ENCODE measurements around the gene CPTP. TPM values are rescaled to one million over a fixed set of nuclear protein-coding genes. Genes with fewer than 3 reads are reported as not detected.
A peak's percentile ranks its signal among the peaks of the same experiment; 100 is the strongest.

The CPTP gene
- total RNA-seq, 2 experiments from 2014 or later = 9.9 to 11.4 TPM

- no peak for DNase-seq
- ATAC-seq = no peak
- Mint-ChIP-seq H3K4me3 (no peak overlapping the region), H3K4me1 (no peaks in the 10 kb centered on the region), H3K27ac (no peak overlapping the region), H3K36me3 (ENCODE audit: low read depth) (no peaks in the 10 kb centered on the region), H3K27me3 (no peaks in the 10 kb centered on the region), H3K9me3 (ENCODE audit: low read depth) (no peaks in the 10 kb centered on the region)
- CTCF ChIA-PET = interaction anchor here (0.6 kb wide), 1 partner anchor 171 kb away, joined by 4 read pairs; no protein-coding TSS in a partner anchor
- POLR2A ChIA-PET = no interaction called here
- intact Hi-C loops (cut with DNase I, micrococcal nuclease) = loop anchor here (5.0 kb wide), 2 partner anchors 171 to 311 kb away; partner anchors contain the start of gene PERM1 (in 1 of the 2)
Observed at GRCh38 chr1:1293263-1294249, 31.0 kb upstream of the CPTP start.

GRCh38 chr1:1294250-1294890, 30.2 kb upstream of the CPTP start:
- POLR2A ChIA-PET = no interaction called here
- H3K4me1 Mint-ChIP-seq = no peaks in the 10 kb centered on the region
- no peaks in the 10 kb centered on the region for H3K36me3 Mint-ChIP-seq (ENCODE audit: low read depth)
- ATAC-seq (no peak), DNase-seq (no peak)
- no peaks in the 10 kb centered on the region for H3K27me3 Mint-ChIP-seq
- no peaks in the 10 kb centered on the region for H3K9me3 Mint-ChIP-seq (ENCODE audit: low read depth)
- intact Hi-C loops (cut with DNase I, micrococcal nuclease) = loop anchor here (5.0 kb wide), 2 partner anchors 172 to 312 kb away; partner anchors contain the start of gene PERM1 (in 1 of the 2)
- CTCF ChIA-PET = no interaction called here
- H3K4me3 Mint-ChIP-seq = no peak overlapping the region
- no peak overlapping the region for H3K27ac Mint-ChIP-seq

GRCh38 chr1:1295154-1295923, 29.3 kb upstream of the CPTP start:
- intact Hi-C loops (cut with DNase I, micrococcal nuclease) = no loop called here
- POLR2A ChIA-PET = no interaction called here
- no peak overlapping the region for H3K27ac Mint-ChIP-seq
- DNase-seq (no peak), ATAC-seq (no peak)
- CTCF ChIA-PET = interaction anchor here (1.3 kb wide), 1 partner anchor 18 kb away, joined by 3 read pairs; no protein-coding TSS in a partner anchor
- H3K9me3 Mint-ChIP-seq (ENCODE audit: low read depth) = no peaks in the 10 kb centered on the region
- no peaks in the 10 kb centered on the region for H3K27me3 Mint-ChIP-seq
- H3K4me3 Mint-ChIP-seq = no peak overlapping the region
- H3K36me3 Mint-ChIP-seq (ENCODE audit: low read depth) = no peaks in the 10 kb centered on the region
- H3K4me1 Mint-ChIP-seq = no peaks in the 10 kb centered on the region

- no peak for DNase-seq
Observed at GRCh38 chr1:1296070-1297061, 28.2 kb upstream of the CPTP start.

GRCh38 chr1:1297802-1298424, 26.7 kb upstream of the CPTP start:
- Mint-ChIP-seq H3K4me3 (no peak overlapping the region), H3K9me3 (ENCODE audit: low read depth) (no peaks in the 10 kb centered on the region)
- no peak for ATAC-seq

More at GRCh38 chr1:1296070-1297061, 28.2 kb upstream of the CPTP start:
- H3K27ac Mint-ChIP-seq = no peak overlapping the region
- no peaks in the 10 kb centered on the region for H3K36me3 Mint-ChIP-seq (ENCODE audit: low read depth)
- no peaks in the 10 kb centered on the region for H3K27me3 Mint-ChIP-seq
- H3K4me1 Mint-ChIP-seq = no peaks in the 10 kb centered on the region
- no peaks in the 10 kb centered on the region for H3K9me3 Mint-ChIP-seq (ENCODE audit: low read depth)
- no peak overlapping the region for H3K4me3 Mint-ChIP-seq
- ChIA-PET CTCF (interaction anchor here (1.3 kb wide), 1 partner anchor 19 kb away, joined by 3 read pairs; no protein-coding TSS in a partner anchor), POLR2A (no interaction called here)
- intact Hi-C loops (cut with DNase I, micrococcal nuclease) = no loop called here
- ATAC-seq = no peak

GRCh38 chr1:1298861-1299685, 25.5 kb upstream of the CPTP start:
- H3K27ac Mint-ChIP-seq = no peak overlapping the region
- ATAC-seq = no peak
- no peaks in the 10 kb centered on the region for H3K36me3 Mint-ChIP-seq (ENCODE audit: low read depth)
- no peaks in the 10 kb centered on the region for H3K27me3 Mint-ChIP-seq
- no peak for DNase-seq
- no peaks in the 10 kb centered on the region for H3K9me3 Mint-ChIP-seq (ENCODE audit: low read depth)
- H3K4me3 Mint-ChIP-seq = no peak overlapping the region
- ChIA-PET CTCF (interaction anchor here (1.0 kb wide), 1 partner anchor 25 kb away, joined by 3 read pairs; the partner anchor contains the start of gene UBE2J2), POLR2A (no interaction called here)
- H3K4me1 Mint-ChIP-seq = no peaks in the 10 kb centered on the region
- intact Hi-C loops (cut with DNase I, micrococcal nuclease) = no loop called here

More at GRCh38 chr1:1297802-1298424, 26.7 kb upstream of the CPTP start:
- H3K36me3 Mint-ChIP-seq (ENCODE audit: low read depth) = no peaks in the 10 kb centered on the region
- no peaks in the 10 kb centered on the region for H3K27me3 Mint-ChIP-seq
- H3K27ac Mint-ChIP-seq = no peak overlapping the region
- intact Hi-C loops (cut with DNase I, micrococcal nuclease) = no loop called here
- CTCF ChIA-PET = no interaction called here
- POLR2A ChIA-PET = no interaction called here
- H3K4me1 Mint-ChIP-seq = no peaks in the 10 kb centered on the region
- DNase-seq = no peak

- Mint-ChIP-seq H3K27ac (no peak overlapping the region), H3K36me3 (ENCODE audit: low read depth) (no peaks in the 10 kb centered on the region), H3K9me3 (ENCODE audit: low read depth) (no peaks in the 10 kb centered on the region), H3K4me3 (no peak overlapping the region), H3K4me1 (no peaks in the 10 kb centered on the region), H3K27me3 (no peaks in the 10 kb centered on the region)
- peak; percentile 73 for ATAC-seq
- DNase-seq = peak; percentile 55
- POLR2A ChIA-PET = no interaction called here
- intact Hi-C loops (cut with DNase I, micrococcal nuclease) = loop anchor here in 1 of 2 experiments (10.0 kb wide), 1 partner anchor 265 kb away; no protein-coding TSS in a partner anchor
- CTCF ChIA-PET = interaction anchor here (0.6 to 1.0 kb wide), 4 partner anchors 15 to 277 kb away, joined by 3 read pairs; partner anchors contain the start of gene UBE2J2
Observed at GRCh38 chr1:1299686-1300351, 24.8 kb upstream of the CPTP start.

- DNase-seq (no peak), ATAC-seq (no peak)
- Mint-ChIP-seq H3K9me3 (ENCODE audit: low read depth) (no peaks in the 10 kb centered on the region), H3K4me3 (no peak overlapping the region), H3K4me1 (peaks cover 4% of the 10 kb centered on the region), H3K36me3 (ENCODE audit: low read depth) (no peaks in the 10 kb centered on the region), H3K27me3 (no peaks in the 10 kb centered on the region), H3K27ac (no peak overlapping the region)
- ChIA-PET POLR2A (no interaction called here), CTCF (interaction anchor here (0.6 to 1.0 kb wide), 4 partner anchors 16 to 278 kb away, joined by 3 read pairs; partner anchors contain the start of gene UBE2J2)
- intact Hi-C loops (cut with DNase I, micrococcal nuclease) = loop anchor here in 1 of 2 experiments (10.0 kb wide), 1 partner anchor 266 kb away; no protein-coding TSS in a partner anchor
Observed at GRCh38 chr1:1300352-1300739, 24.3 kb upstream of the CPTP start.

GRCh38 chr1:1302006-1302430, 22.6 kb upstream of the CPTP start:
- peak; percentile 36 for DNase-seq
- Mint-ChIP-seq H3K36me3 (ENCODE audit: low read depth) (no peaks in the 10 kb centered on the region), H3K27me3 (no peaks in the 10 kb centered on the region), H3K4me3 (no peak overlapping the region), H3K27ac (no peak overlapping the region), H3K4me1 (peaks cover 19% of the 10 kb centered on the region), H3K9me3 (ENCODE audit: low read depth) (no peaks in the 10 kb centered on the region)
- ChIA-PET CTCF (no interaction called here), POLR2A (no interaction called here)
- ATAC-seq = no peak
- intact Hi-C loops (cut with DNase I, micrococcal nuclease) = loop anchor here in 1 of 2 experiments (10.0 kb wide), 1 partner anchor 267 kb away; no protein-coding TSS in a partner anchor

All from activated CD4-positive, alpha-beta T cell treated with anti-CD3 and anti-CD28 coated beads for 36 hours (primary cell).